PC-3 (cell line): ENCODE measurements around the gene MAST2. TPM values are rescaled to one million over a fixed set of nuclear protein-coding genes. Genes with fewer than 3 reads are reported as not detected.

Source experiments
- ATAC-seq: fragments of 200-7000 bp; cut with Tn5 transposase; 2 replicates; pipeline ENCODE4 v1.9.1; 2020; ENCODE audit warnings: mild to moderate bottlenecking, moderate library complexity
- BruUV-seq: library from RNA; stranded (reverse); fragments of 400-500 nt; replicated peaks from 2 replicates; lab custom pipeline; 2021; lab: Mats Ljungman, UMichigan
- CTCF ChIA-PET: fragments of 300-600 bp; sonication (Branson Sonifier 250); formaldehyde crosslinking; loops from one replicate; lab custom pipeline; 2022; ENCODE audit warnings: antibody characterized with exemption; lab: Charles Lee
- POLR2A ChIA-PET: fragments of 300-600 bp; sonication (Branson Sonifier 250); formaldehyde crosslinking; loops from one replicate; lab custom pipeline; 2022; ENCODE audit warnings: antibody characterized with exemption; ENCODE audit not compliant: unreplicated experiment; lab: Charles Lee
- DNase-seq: peaks from one replicate; pipeline ENCODE4 v3.0.0-alpha.2; 2015
- H2AFZ ChIP-seq: fragments of 300-600 bp; sonication (generic); 2 replicates; pipeline ENCODE4 v1.6.0; 2016; ENCODE audit warnings: antibody characterized with exemption, low read length
- H3F3A ChIP-seq: fragments of 300-600 bp; sonication (generic); one replicate; pipeline ENCODE4 v1.6.0; 2017; ENCODE audit warnings: antibody characterized with exemption, low read length, control low read depth, mild to moderate bottlenecking; ENCODE audit not compliant: unreplicated experiment
- H3K27ac ChIP-seq: fragments of 300-600 bp; sonication (generic); 2 replicates; pipeline ENCODE4 v1.5.1; 2016; ENCODE audit warnings: mild to moderate bottlenecking, low read length
- H3K27me3 ChIP-seq: fragments of 300-600 bp; sonication (generic); 2 replicates; pipeline ENCODE4 v1.6.1; 2016; ENCODE audit warnings: low read length, mixed read lengths
- H3K36me3 ChIP-seq: fragments of 300-600 bp; sonication (generic); 2 replicates; pipeline ENCODE4 v1.6.1; 2016; ENCODE audit warnings: low read depth, mixed run types, low read length, mixed read lengths
- H3K4me1 ChIP-seq: fragments of 300-600 bp; sonication (generic); 2 replicates; pipeline ENCODE4 v1.5.1; 2016; ENCODE audit warnings: low read length; ENCODE audit not compliant: insufficient read depth
- H3K4me2 ChIP-seq: fragments of 300-600 bp; sonication (generic); 2 replicates; pipeline ENCODE4 v1.6.0; 2016; ENCODE audit warnings: low read length
- H3K4me3 ChIP-seq: fragments of 300-600 bp; sonication (generic); 2 replicates; pipeline ENCODE4 v1.5.1; 2016; ENCODE audit warnings: mild to moderate bottlenecking, low read length, mixed read lengths
- H3K79me2 ChIP-seq: fragments of 300-600 bp; sonication (generic); 2 replicates; pipeline ENCODE4 v1.6.1; 2017; ENCODE audit warnings: low read length, mixed read lengths
- H3K9ac ChIP-seq: fragments of 300-600 bp; sonication (generic); 2 replicates; pipeline ENCODE4 v1.6.0; 2016; ENCODE audit warnings: mild to moderate bottlenecking, low read length
- H3K9me2 ChIP-seq: fragments of 300-600 bp; sonication (generic); replicated peaks from 2 replicates; pipeline ENCODE4 v1.6.1; 2016; ENCODE audit warnings: mixed run types, low read length, mixed read lengths
- H3K9me3 ChIP-seq: fragments of 300-600 bp; sonication (generic); 2 replicates; pipeline ENCODE4 v1.6.1; 2016; ENCODE audit warnings: low read length, mixed read lengths
- H4K20me1 ChIP-seq: fragments of 300-600 bp; sonication (generic); 2 replicates; pipeline ENCODE4 v1.6.1; 2016; ENCODE audit warnings: low read length, mixed read lengths
- EZH2 ChIP-seq: fragments of 300-600 bp; sonication (generic); IDR thresholded peaks from one replicate; pipeline ENCODE4 v1.6.1; 2017; ENCODE audit warnings: antibody characterized with exemption, mild to moderate bottlenecking, low read length; ENCODE audit not compliant: unreplicated experiment
- EZH2phosphoT487 ChIP-seq: fragments of 300-600 bp; sonication (generic); IDR thresholded peaks from 2 replicates; pipeline ENCODE4 v1.6.1; 2018; ENCODE audit warnings: mild to moderate bottlenecking, antibody characterized with exemption, low read length, borderline replicate concordance
- intact Hi-C: fragments of 100-400 bp; cut with micrococcal nuclease; formaldehyde crosslinking; loops from 2 replicates; pipeline ENCODE4 v1.9.0; 2023
- total RNA-seq: library from RNA; depleted of rRNA; stranded (reverse); fragments of >200 nt; gene quantifications from 2 replicates; pipeline ENCODE4 v1.2.3, GENCODE V29; 2014
- TF ChIP-seq, protein P1 (sequence below): fragments of 300-600 bp; sonication (generic); conservative IDR thresholded peaks from 2 replicates; pipeline ENCODE4 v1.5.1; 2017; ENCODE audit warnings: antibody characterized with exemption, low read depth, mild to moderate bottlenecking, low read length

Gene MAST2
- total RNA-seq, 1 experiment from 2014 or later: 29.3 TPM

DNA sequence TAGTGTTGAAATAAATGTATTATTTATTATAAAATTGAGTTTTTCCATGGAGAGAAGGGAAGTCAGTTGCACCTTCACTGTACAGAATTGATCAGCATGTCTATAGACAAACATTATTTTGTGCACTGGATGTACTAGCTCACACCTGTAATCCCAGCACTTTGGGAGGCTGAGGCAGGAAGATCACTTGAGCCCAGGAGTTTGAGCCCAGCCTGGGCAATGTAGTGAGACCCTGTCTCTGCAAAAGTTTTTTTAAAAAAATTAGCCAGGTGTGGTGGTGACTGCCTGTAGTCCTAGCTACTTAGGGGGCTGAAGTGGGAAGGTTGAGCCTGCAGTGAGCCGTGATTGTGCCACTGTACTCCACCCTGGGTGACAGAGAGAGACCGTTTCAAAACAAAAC, 87.7 kb downstream of the MAST2 start:
- Histone ChIP-seq H3K27me3 (no peaks in the 10 kb centered on the region), H3K4me2 (no peak overlapping the region), H3K4me1 (peaks cover 20% of the 10 kb centered on the region), H3K9me2 (no peaks in the 10 kb centered on the region), H3F3A (no peaks in the 10 kb centered on the region), H3K9ac (no peak overlapping the region), H3K27ac (no peak overlapping the region), H4K20me1 (no peaks in the 10 kb centered on the region), H2AFZ (no peak overlapping the region), H3K4me3 (no peak overlapping the region), H3K36me3 (no peaks in the 10 kb centered on the region), H3K79me2 (no peaks in the 10 kb centered on the region), H3K9me3 (no peaks in the 10 kb centered on the region)
- TF ChIP-seq, protein P1, sequence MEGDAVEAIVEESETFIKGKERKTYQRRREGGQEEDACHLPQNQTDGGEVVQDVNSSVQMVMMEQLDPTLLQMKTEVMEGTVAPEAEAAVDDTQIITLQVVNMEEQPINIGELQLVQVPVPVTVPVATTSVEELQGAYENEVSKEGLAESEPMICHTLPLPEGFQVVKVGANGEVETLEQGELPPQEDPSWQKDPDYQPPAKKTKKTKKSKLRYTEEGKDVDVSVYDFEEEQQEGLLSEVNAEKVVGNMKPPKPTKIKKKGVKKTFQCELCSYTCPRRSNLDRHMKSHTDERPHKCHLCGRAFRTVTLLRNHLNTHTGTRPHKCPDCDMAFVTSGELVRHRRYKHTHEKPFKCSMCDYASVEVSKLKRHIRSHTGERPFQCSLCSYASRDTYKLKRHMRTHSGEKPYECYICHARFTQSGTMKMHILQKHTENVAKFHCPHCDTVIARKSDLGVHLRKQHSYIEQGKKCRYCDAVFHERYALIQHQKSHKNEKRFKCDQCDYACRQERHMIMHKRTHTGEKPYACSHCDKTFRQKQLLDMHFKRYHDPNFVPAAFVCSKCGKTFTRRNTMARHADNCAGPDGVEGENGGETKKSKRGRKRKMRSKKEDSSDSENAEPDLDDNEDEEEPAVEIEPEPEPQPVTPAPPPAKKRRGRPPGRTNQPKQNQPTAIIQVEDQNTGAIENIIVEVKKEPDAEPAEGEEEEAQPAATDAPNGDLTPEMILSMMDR: no peak
- no peak for TF ChIP-seq EZH2
- no TSS peak for BruUV-seq
- intact Hi-C loops: no loop called here
- POLR2A ChIA-PET: interaction anchor here (0.6 kb wide), 2 partner anchors 101 to 123 kb away, joined by 11 to 17 read pairs; no protein-coding TSS in a partner anchor
- CTCF ChIA-PET: no interaction called here
- DNase-seq: no peak
- no peak for ATAC-seq

DNA sequence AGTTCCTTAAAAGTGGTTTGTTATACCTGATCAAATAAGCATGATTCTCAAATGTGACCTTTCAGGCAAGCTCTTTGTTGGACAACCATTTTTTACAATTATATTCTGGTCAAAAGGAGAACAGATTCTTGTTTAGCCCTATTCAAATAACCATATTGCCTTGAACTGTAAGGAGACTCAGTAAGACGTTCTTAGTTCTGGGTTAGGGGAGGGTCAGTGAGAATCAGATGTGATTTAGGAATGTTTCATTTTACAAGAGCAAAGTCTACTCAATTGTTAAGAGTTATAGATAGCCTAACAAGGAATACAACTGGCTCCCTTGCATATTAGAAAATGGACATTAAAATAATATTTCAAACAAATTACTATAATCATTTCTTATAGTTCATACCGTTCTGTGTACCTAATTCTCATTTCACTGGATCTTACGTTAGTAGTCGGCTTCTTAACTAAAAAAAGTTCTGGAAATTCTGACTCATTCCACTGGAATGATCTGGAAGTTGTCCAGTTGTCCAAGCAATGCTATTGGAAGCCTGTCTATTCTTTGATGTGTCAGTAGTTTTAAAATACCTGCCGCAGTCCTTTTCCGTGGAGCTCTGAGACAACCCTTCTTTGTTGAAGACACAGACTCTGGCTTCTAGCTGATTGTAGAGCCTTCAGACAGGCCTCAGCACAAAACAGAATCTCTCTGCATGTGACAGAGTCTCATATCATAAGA, 88.8 kb downstream of the MAST2 start:
- peak; percentile 94 for ATAC-seq
- no peaks in the 10 kb centered on the region for H3K27me3 ChIP-seq
- H4K20me1 ChIP-seq: no peaks in the 10 kb centered on the region
- peaks cover 20% of the 10 kb centered on the region for H3K4me1 ChIP-seq
- H3F3A ChIP-seq: no peaks in the 10 kb centered on the region
- H3K9ac ChIP-seq: peak overlapping the region; percentile 5; the same call in 1 of the 2 replicates
- ChIA-PET CTCF (no interaction called here), POLR2A (interaction anchor here (0.7 kb wide), 1 partner anchor 283 kb away, joined by 3 read pairs; no protein-coding TSS in a partner anchor)
- peak overlapping the region; percentile 32 for H2AFZ ChIP-seq
- H3K9me2 ChIP-seq: no peaks in the 10 kb centered on the region
- peak; percentile 98 for DNase-seq
- H3K36me3 ChIP-seq: no peaks in the 10 kb centered on the region
- TF ChIP-seq EZH2phosphoT487: no peak
- TF ChIP-seq EZH2: no peak
- TF ChIP-seq, protein P1: no peak
- H3K9me3 ChIP-seq: no peaks in the 10 kb centered on the region
- intact Hi-C loops: loop anchor here (1.0 kb wide), 1 partner anchor 8 kb away; no protein-coding TSS in a partner anchor
- H3K79me2 ChIP-seq: no peaks in the 10 kb centered on the region
- H3K27ac ChIP-seq: peak overlapping the region; percentile 56
- H3K4me2 ChIP-seq: peak overlapping the region; percentile 69
- peak overlapping the region; percentile 33 for H3K4me3 ChIP-seq
- TSS peak; percentile 69 for BruUV-seq

DNA sequence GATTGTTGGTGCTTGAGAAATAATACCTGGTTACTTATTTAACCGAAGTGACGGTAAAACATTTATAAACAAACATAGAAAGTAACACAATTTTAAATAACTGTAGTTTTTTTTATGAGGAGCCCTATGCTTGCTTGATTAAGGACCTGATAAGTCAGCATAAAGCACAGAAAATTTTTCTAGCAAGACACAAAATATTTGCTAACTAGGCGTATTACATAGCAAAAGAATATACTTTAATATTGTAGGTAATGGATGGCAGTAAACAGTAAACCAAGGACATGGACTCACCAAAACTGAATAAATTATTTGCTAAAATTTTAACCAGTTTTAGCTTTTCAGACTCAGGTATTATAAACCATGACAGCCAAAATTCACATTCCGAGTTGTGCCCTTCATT, 90.9 kb downstream of the MAST2 start:
- no peaks in the 10 kb centered on the region for H3F3A ChIP-seq
- H3K79me2 ChIP-seq: no peaks in the 10 kb centered on the region
- DNase-seq (no peak), ATAC-seq (no peak)
- H3K4me3 ChIP-seq: no peak overlapping the region
- no peak overlapping the region for H2AFZ ChIP-seq
- no peaks in the 10 kb centered on the region for H4K20me1 ChIP-seq
- BruUV-seq: no TSS peak
- POLR2A ChIA-PET: no interaction called here
- no peak overlapping the region for H3K9ac ChIP-seq
- TF ChIP-seq EZH2phosphoT487 (no peak), EZH2 (no peak)
- TF ChIP-seq, protein P1: no peak
- CTCF ChIA-PET: no interaction called here
- no peaks in the 10 kb centered on the region for H3K9me2 ChIP-seq
- no peak overlapping the region for H3K27ac ChIP-seq
- H3K9me3 ChIP-seq: no peaks in the 10 kb centered on the region
- H3K4me2 ChIP-seq: no peak overlapping the region
- intact Hi-C loops: no loop called here
- peaks cover 20% of the 10 kb centered on the region for H3K4me1 ChIP-seq
- H3K36me3 ChIP-seq: no peaks in the 10 kb centered on the region
- H3K27me3 ChIP-seq: no peaks in the 10 kb centered on the region
